GM19467 (cell line): ENCODE data around the gene TAS1R3.

Experiments
- ATAC-seq: cut with Tn5 transposase; IDR thresholded peaks from one replicate; pipeline ENCODE4 v1.9.1; 2021; ENCODE audit warnings: mild to moderate bottlenecking, moderate library complexity; ENCODE audit not compliant: unreplicated experiment

TAS1R3 gene

DNA sequence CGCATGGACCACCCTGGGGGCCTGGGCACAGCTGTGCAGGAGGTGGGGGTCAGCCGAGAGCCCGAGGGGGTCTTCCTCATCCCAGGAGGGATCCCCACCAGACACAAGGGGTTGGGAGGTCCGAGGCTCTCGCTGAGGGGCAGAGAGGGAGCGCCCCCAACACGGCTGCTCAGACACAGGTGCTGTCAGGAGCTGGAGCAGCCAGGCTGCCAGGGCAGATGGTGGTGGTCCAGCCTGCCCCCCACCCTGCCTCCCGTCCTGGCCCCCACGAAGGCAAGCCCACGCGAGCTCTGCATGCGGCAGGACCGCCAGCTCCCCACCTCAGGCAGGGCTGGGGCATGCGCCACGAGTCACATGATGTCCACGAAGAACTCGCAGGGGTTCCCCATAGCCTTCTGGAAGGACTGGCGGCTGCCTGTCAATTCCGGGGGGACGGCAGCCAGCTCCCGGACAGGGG is 4.7 kb downstream of the TAS1R3 start:
- ATAC-seq: no peak

DNA sequence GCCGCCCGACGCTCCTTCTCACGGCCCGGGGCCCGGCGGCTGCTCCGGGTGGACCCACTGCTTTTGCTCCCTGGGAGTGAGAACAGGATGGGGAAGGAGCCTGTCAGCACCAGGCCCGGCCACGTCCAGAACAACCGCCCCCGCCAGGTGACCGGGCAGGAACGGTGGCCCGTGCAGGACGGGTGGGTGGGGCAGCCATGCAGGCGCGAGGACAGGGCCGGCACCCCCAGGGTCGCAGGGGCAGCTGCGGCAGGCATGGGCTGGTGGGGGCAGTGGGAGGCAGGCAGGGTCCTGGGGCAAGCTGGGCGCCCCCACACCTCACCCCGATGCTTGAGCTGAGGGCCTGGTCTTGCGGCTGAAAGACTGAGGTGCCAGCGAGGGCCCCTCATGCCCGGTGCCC is 5.4 kb downstream of the TAS1R3 start:
- no peak for ATAC-seq

DNA sequence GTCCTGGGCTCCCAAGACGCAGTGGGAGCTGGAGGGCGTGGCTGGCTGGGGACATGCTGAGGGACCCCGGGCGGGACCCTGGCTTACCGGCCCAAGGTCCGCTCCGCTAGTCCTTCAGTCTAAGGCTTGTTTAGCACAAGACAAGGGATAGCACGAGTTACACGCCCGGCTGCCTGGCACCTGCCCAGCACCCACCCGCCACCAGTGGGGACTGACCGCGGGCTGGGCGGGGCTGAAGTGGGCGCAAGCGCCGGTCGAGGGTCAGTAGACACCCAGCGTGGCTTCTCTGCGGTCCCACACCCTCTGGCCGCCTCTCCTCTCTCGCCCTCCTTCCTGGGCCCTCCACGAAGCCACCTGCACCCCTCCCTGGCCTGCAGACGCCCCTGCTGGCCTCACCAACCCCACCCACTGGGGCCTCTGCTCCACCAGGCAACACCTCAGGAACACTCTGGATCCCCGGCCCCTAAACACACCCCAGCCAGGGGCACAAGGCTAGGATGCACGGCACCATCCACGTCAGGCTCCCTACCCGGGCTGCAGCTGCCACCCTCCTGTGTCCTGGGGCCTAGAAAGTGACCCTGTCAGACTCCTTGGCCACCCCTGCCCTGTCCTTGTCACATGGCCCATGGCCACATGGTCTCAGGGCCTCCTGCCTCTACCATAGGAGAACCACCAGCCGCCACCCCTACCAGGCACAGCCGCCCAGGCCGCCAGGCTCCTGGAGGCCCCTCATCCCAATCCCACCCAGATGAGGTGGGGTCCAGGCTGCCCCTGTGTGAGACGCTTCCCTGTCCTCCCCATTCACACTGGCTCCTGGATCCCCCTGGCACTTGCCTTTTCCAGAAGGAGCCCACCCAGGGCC is 6.1 kb downstream of the TAS1R3 start:
- no peak for ATAC-seq

DNA sequence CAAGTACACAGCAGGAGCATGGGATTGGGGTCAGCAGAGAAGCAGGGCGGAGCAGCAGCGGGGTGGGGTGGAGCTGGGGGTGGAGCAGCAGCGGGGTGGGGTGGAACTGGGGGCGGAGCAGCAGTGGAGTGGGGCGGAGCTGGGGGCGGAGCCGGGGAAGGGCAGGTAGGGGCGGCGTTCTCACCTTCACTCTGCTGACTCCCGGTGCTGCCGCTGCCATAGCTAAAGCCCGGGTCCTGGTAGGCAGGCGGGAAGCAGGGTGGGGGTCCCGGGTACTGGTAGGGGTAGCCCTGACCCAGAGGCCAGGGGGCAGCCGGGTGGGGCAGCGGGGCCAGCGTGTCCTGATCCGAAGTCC is 6.7 kb downstream of the TAS1R3 start:
- no peak for ATAC-seq

DNA sequence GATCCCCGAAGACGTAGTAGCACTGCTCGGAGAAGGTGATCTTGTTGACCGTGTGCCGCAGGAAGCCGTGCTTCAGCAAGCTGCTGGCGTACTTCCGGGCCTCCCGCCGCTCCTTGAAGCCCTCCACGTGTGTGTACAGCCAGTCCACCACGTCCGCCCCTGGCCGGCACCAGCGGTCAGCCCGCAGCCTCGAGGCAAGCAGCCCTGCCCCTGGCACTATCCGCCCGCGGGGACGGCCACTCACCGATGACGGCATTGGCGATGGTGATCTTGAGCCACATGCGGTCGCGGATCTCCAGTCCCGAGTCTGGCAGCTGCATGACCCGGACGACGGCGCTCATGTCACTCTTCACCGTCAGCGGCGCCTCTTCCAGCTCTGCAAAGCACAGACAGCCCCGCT is 7.2 kb downstream of the TAS1R3 start:
- ATAC-seq: no peak

DNA sequence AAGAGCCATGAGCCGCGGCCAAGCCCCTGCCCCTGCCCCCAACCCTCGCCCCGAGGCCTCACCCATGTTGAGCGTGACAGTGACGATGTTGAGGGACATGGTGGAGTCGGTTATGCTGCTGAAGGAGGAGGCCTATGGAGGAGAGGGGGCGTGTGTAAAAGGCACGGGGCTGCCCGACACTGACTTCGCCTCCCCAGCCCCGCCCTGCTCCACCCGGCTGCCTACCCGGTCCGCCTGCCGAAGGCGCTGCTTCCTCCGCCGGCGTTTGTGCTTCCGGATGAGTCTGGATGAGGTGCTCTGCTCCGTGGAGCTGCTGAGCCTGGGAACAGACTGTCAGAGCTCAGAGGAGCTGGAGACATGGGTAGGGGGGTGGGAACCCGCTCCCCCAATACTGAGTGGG is 9.1 kb downstream of the TAS1R3 start:
- ATAC-seq: no peak

DNA sequence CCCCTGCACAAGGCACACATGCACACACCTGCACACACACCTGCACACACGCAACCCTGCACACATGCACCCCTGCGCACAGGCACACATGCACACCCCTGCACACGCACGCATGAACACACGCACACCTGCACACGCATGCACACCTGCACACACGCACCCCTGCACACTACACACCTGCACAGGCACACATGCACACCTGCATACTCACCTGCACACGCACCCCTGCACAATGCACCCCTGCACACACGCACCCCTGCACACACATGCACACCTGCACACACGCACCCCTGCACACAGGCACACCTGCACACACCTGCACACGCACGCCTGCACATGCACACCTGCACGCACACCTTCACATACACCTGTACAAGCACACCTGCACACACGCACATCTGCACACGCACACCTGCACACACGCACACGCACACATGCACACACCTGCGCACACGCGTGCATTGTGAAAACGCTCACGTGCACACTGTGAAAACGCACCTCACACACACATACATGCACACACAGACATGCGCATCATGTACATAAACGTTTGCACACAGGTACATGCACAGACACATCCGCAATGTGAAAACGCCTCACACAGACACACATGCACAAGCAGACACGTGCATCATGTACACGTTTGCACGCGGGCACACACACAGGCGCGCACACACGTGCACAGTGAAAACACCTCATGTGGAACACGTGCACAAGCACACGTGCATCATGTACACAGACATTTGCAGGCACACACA is 9.9 kb downstream of the TAS1R3 start:
- ATAC-seq: no peak

DNA sequence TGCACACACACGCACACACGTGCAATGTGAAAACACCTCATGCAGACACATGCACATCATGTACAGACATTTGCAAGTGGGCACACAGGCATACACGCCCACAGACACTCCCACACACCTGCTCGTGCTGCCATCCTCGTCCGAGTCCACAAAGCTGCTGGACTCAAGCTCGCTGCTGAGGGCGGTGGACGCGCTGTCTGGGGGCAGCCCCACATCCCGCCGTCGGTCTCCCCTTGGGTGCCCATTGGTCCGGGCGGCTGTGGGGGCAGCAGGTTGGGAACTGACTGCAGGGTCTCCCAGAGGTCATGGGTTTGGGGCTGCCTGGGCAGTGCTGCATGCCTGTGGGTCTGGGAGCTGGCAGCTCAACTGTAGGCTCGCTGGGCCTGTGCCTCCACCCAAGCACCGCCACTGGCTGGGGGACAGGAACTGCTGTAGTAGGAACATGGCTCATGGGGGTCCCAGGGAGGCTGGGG is 10.5 kb downstream of the TAS1R3 start:
- no peak for ATAC-seq

DNA sequence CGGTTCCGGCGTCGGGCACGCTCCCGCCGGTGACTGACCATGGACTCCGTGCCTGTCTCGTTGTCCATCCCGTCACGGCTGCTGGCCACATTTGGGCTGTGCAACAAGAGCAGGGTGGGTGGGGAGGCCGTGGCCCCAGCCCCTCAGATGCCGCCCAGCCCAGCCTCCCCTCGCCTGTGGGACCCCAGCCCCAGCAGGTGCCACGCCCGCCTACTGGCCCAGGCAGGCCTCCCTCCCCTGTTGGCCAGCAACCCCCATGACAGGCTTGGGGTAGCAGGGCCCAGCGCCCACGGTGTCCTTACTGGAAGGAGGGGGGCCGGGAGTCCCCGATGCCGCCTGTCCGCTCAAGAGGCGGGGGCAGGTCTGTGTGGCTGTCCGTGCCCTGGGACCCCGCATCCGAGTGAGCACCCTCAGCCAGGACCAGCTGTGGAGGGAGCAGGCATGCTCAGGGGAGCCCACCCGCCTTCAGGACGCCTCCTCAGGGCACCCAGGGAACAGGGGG is 11.0 kb downstream of the TAS1R3 start:
- no peak for ATAC-seq

DNA sequence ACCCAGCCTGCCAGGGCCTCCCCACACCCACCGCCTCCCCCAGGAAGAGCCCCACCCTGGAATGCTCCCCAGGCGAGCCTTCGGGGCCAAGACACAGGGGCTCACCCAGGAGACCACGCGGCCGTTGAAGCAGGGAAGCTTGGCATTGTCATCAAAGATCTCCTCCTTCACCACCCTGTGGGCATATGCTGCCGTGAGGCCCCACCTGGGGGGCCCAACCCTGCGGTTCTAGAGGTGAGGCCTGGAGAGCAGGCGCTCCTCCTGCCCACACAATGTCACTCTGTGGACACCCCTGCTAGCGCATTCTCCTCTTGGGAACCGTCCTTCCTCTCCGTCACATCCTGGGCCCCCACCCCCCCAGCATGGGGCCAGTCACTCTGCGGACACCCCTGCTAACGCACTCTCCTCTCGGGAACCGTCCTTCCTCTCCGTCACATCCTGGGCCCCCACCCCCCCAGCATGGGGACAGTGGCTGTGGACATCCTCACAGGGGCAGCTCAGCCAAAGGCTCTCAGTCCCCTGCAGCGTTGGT is 11.6 kb downstream of the TAS1R3 start:
- no peak for ATAC-seq

DNA sequence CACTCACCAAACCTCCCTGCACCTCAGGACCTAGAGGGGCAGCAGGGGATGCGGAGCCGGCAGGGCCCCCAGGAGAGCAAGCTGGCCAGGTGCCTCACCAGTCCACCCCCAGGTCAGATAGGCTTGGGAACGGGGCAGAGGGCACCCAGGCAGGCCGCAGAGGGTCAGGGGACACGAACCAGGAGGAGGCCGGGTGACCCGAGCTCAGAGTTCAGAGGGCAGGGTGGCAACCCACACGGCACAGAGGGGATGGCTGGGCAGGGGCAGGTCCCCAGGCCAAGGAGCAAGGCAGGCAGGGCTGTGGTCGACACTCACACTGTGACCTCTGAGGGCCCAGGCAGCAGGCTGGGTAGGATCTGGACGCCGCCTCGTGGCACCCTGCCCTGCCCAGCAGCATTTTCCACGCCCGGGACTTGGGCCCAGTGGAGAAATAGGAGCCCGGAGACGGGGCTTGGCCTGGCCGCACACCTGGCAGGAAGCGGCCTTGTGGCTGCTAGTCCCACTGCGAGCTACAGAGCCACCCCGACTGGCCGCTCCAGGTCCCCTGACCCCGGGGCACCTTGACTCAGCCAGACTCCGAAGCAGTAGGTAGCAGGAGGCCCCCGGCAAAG is 12.8 kb downstream of the TAS1R3 start:
- ATAC-seq: no peak

DNA sequence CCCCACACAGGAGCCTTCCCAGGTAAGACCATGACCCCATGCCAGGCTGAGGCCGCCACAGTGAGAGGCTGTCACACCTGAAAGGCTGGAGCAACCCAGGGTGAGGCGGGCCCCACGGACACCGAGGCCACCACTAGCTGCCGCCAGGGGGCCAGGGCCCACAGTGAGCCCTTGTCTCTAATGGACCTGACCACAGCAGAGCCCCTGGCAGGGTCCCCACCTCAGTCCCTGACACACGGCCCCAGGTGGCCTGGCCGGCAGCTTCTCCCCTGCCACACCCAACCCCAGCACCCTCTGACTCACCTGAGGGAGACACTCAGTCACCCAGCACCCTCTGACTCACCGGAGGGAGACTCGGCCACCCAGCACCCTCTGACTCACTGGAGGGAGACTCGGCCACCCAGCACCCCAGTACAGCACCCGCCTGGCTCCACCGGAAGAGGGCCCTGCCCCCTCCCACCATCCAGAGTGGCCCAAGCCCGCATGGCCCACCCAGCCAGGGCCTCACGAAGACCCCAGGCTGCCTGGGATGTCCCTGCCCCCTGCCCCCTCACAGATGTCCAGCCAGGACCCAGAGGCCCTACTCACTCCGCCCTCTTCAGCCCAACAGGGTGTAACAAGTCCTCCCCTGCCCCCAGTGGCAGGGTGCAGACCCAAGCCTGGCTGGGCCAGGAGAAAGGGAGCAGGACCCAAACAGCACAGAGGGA is 13.7 kb downstream of the TAS1R3 start:
- no peak for ATAC-seq

DNA sequence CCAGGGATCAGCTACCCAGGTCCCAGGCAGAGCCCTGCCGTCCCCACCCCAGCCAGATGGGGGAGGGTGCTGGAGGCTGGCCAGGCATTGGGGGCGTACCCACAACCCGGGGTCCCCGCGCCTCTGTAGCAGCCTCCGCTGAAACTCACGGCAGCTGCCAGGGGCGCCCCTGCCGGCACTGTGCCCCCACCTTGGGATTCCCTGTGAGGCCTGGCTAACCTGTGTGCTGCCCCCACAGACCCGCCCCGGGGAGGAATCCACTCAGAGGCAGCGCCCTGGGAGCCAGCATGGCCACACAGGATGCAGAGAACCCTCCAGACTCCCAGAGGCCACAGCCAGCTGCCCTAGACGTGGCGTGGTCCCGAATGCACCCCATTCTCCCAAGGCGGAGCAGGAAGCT is 14.3 kb downstream of the TAS1R3 start:
- no peak for ATAC-seq

DNA sequence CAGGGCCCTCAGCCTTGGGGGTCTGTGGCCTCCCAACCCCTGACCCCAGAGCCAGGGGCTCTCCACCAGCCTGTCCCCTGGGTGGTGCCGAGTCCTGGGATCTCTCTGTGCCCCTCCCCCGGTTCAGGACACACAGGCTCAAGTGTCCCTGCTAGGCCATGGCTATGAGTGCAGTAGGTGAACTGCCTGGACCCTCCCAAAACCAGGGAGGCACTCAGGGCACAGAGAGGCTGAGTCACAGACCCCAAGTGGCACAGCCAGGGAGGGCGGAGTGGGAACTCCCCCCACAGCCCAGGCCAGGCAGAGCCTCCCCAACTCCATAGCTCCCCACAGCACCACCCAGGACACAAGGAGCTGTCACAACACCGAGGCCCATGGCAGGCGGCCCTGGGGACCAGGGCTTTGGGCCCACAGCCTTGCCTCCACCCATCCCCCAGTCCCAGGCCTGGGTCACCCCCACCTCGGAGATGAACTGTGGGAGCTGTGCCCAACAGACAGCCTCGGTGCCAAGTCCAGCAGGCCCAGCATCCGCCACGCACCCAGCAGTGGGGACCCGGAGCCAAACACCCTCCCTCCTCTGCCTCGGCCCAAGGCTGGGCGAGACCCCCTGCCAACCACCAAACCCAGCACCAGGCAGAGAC is 14.9 kb downstream of the TAS1R3 start:
- ATAC-seq: no peak

DNA sequence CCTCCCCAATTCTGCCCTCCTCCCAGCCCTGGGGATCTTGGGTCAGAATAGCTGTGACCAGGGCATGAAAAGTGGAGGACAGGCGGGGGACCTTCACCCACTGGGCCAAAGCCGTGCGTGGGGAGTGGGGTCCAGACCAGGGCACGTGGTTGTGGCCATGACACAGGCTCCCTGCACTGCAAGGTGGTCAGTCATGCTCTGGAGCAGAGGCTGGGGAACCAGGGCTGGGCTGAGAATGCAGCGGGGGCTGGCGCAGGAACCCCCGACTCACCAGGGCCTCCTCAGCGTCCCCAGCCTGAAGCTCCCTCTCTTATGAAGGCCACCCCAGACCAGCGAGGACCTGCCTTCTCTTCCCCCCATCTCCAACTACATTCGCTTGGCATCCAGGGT is 15.4 kb downstream of the TAS1R3 start:
- no peak for ATAC-seq

DNA sequence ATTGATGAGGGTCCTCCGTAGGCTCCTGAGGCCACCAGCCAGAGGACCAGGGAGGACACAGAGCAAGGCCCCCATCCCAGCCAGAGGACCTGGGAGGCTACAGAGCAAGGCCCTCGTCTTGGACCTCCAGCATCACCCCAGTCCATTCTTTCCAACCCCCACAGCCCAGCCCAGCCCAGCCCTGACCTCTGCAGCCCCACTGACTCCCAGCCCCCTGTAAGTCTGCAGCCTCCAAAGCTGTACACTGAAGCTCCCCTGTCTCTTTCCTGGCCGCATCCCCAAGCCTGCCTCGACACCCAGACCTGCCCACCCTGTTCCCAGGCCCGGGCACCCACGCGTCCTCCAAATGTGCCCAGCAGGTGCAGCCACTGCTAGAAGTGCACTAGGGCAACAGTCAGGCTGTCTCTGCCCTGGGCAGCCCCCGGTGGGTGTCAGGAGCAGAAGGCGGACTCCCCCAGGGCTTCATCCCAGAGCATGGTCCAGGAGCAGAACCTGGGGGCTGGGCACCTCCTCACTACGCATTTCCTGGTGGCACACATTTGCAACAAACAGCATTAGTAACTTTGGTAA is 16.0 kb downstream of the TAS1R3 start:
- ATAC-seq: no peak

DNA sequence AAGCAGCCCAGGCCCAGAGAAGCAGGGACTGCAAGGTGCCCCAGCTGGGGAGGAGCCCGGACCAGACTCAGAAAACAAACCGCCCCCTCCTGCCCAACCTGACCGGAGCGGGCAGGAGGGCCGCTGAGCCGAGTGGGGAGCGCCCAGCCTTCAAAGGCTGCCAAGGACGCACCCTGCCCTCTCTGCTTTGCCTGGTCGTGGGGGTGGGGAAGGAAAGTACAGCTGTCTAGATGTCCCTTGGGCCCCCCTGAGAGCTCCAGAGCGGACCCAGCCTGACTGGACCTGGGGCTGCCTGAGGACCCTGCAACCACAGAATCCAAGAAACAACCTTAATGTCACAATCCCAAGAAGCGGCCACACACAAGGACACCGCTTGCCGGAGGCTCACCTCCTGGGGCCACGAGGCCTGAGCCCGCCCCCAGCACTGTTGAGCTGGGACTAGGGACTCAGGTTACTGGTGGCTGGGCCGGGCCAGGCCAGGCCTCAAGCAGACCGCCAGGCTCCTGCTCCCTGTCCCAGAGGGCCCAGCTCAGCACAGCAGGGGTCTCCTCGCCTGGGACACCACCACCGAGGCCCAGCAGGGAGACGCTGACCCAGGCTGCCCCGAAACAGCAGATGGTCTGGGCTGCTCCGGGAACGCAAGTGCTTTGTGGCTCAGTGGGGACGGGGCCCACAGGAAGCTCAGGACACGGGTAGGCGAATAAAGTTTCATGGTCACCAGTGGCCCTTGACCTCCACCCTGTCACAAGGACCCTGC is 16.8 kb downstream of the TAS1R3 start:
- ATAC-seq: no peak

DNA sequence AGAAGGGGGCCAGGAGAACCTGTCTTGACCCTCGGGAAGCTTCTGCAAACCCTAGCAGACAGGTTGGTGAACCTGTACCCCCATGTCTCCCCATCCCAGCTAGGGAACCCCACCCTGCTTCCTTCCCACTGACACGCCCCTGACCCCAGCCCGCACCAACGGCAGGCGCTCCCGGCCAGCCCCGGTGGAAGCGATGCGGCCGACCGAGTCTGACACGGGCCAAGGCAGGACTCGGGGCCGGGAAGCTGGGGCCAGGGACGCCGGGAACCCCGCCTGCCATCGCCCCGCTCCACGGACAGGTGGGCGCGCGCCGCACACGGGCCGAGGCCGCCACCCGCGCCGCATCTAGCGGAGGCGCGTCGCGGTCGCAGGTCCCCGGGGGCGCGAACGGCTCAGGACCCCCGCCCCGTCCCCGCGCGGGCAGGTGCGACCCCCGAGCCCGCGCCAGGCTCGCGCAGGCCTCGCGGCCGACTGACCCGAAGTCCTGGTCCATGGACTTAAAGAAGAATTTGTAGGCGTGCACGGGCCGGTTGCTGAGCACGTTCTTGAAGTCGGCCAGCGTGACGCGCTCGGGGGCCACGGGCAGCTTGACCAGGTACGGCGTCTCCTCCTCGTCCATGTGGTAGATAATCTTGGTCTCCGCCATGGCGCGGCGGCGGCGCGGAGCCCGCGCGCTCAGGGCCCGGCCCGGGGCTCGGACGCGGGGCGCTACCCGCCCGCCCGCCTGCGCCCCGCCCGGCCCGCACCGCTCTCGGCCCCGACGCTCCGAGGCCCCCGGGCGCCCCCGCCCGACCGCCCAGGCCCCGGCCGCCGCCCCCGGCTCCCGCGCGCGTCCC is 17.6 kb downstream of the TAS1R3 start:
- ATAC-seq: peak; percentile 22
